ENCODE measurements around the gene FGD3. TPM values are rescaled to one million over a fixed set of nuclear protein-coding genes. Genes with fewer than 3 reads are reported as not detected.

Gene FGD3
- polyA plus RNA-seq, 1 experiment = not detected

GRCh38 chr9:93072383-93072795 lies 125.1 kb downstream of the FGD3 start:
- CTCF ChIA-PET = no interaction called here
- Histone ChIP-seq H3K4me3 (ENCODE audit: low read depth, low read length) (no peak overlapping the region), H3K36me3 (ENCODE audit: control insufficient read depth, insufficient read depth, low read length) (no peaks in the 10 kb centered on the region), H3K27me3 (ENCODE audit: control insufficient read depth, insufficient read depth, low read length) (no peaks in the 10 kb centered on the region; the same call in 1 of the 2 replicates)
- POLR2A ChIA-PET = interaction anchor here (0.5 kb wide), 1 partner anchor 23 kb away, joined by 4 read pairs; no protein-coding TSS in a partner anchor
- no peak for DNase-seq (ENCODE audit: low read depth)
- TF ChIP-seq CTCF (IDR thresholded peaks at IDR 0.05; ENCODE audit: insufficient read depth, low read depth, low read length) = no peak

GRCh38 chr9:93076101-93076791 lies 128.9 kb downstream of the FGD3 start:
- CTCF ChIA-PET = no interaction called here
- Histone ChIP-seq H3K4me3 (ENCODE audit: low read depth, low read length) (no peak overlapping the region), H3K27me3 (ENCODE audit: control insufficient read depth, insufficient read depth, low read length) (no peaks in the 10 kb centered on the region), H3K36me3 (ENCODE audit: control insufficient read depth, insufficient read depth, low read length) (no peaks in the 10 kb centered on the region)
- no peak for DNase-seq (ENCODE audit: low read depth)
- no peak for TF ChIP-seq CTCF (IDR thresholded peaks at IDR 0.05; ENCODE audit: insufficient read depth, low read depth, low read length)
- POLR2A ChIA-PET = no interaction called here

GRCh38 chr9:93076792-93077128 lies 129.4 kb downstream of the FGD3 start:
- no peaks in the 10 kb centered on the region for H3K27me3 ChIP-seq (ENCODE audit: control insufficient read depth, insufficient read depth, low read length)
- H3K36me3 ChIP-seq (ENCODE audit: control insufficient read depth, insufficient read depth, low read length) = no peaks in the 10 kb centered on the region
- CTCF ChIA-PET = no interaction called here
- no peak for TF ChIP-seq CTCF (IDR thresholded peaks at IDR 0.05; ENCODE audit: insufficient read depth, low read depth, low read length)
- no peak overlapping the region for H3K4me3 ChIP-seq (ENCODE audit: low read depth, low read length)
- POLR2A ChIA-PET = no interaction called here
- DNase-seq (ENCODE audit: low read depth) = no peak

GRCh38 chr9:93077367-93077766 lies 130.0 kb downstream of the FGD3 start:
- ChIA-PET CTCF (interaction anchor here (0.6 kb wide), 1 partner anchor 1522 kb away, joined by 4 read pairs; no protein-coding TSS in a partner anchor), POLR2A (no interaction called here)
- no peak for DNase-seq (ENCODE audit: low read depth)
- H3K36me3 ChIP-seq (ENCODE audit: control insufficient read depth, insufficient read depth, low read length) = no peaks in the 10 kb centered on the region
- TF ChIP-seq CTCF (IDR thresholded peaks at IDR 0.05; ENCODE audit: insufficient read depth, low read depth, low read length) = no peak
- no peak overlapping the region for H3K4me3 ChIP-seq (ENCODE audit: low read depth, low read length)
- no peaks in the 10 kb centered on the region for H3K27me3 ChIP-seq (ENCODE audit: control insufficient read depth, insufficient read depth, low read length)

GRCh38 chr9:93077811-93078210 lies 130.5 kb downstream of the FGD3 start:
- no peak for TF ChIP-seq CTCF (IDR thresholded peaks at IDR 0.05; ENCODE audit: insufficient read depth, low read depth, low read length)
- CTCF ChIA-PET = interaction anchor here (0.6 kb wide), 1 partner anchor 1522 kb away, joined by 4 read pairs; no protein-coding TSS in a partner anchor
- no peak for DNase-seq (ENCODE audit: low read depth)
- Histone ChIP-seq H3K4me3 (ENCODE audit: low read depth, low read length) (no peak overlapping the region), H3K36me3 (ENCODE audit: control insufficient read depth, insufficient read depth, low read length) (no peaks in the 10 kb centered on the region), H3K27me3 (ENCODE audit: control insufficient read depth, insufficient read depth, low read length) (no peaks in the 10 kb centered on the region)
- POLR2A ChIA-PET = no interaction called here
